Transverse colon (tissue), 3 donors: ENCODE data around the gene CNGA2.

ENCODE experiments used
- EP300 ChIP-seq: sonication (generic); formaldehyde crosslinking; IDR thresholded peaks from one replicate; pipeline ENCODE4 v1.6.1; 2017; ENCODE audit warnings: antibody characterized with exemption, low read depth
- POLR2A ChIP-seq: fragments of 450-650 bp; IDR thresholded peaks from one replicate; pipeline ENCODE4 v1.6.1; 2016; ENCODE audit warnings: antibody characterized with exemption, mild to moderate bottlenecking, moderate library complexity
- TF ChIP-seq, protein P1 (sequence below), 5 experiments: fragments of 200-600 bp in 3 of 5; fragments of 450-650 bp in 2 of 5; sonication (generic) in 3 of 5; IDR thresholded peaks; 1 replicate in 2 of 5; 2 replicates in 3 of 5; pipeline ENCODE4 v1.5.1; 2016 to 2017; ENCODE audit warnings: antibody characterized with exemption in 5 of 5, inconsistent platforms in 3 of 5, mild to moderate bottlenecking in 2 of 5, moderate library complexity in 1 of 5

GRCh38 chrX:151765026-151765425, 30.5 kb downstream of the CNGA2 start:
- TF ChIP-seq EP300 (no peak), POLR2A (no peak)
- TF ChIP-seq, protein P1, sequence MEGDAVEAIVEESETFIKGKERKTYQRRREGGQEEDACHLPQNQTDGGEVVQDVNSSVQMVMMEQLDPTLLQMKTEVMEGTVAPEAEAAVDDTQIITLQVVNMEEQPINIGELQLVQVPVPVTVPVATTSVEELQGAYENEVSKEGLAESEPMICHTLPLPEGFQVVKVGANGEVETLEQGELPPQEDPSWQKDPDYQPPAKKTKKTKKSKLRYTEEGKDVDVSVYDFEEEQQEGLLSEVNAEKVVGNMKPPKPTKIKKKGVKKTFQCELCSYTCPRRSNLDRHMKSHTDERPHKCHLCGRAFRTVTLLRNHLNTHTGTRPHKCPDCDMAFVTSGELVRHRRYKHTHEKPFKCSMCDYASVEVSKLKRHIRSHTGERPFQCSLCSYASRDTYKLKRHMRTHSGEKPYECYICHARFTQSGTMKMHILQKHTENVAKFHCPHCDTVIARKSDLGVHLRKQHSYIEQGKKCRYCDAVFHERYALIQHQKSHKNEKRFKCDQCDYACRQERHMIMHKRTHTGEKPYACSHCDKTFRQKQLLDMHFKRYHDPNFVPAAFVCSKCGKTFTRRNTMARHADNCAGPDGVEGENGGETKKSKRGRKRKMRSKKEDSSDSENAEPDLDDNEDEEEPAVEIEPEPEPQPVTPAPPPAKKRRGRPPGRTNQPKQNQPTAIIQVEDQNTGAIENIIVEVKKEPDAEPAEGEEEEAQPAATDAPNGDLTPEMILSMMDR (IDR thresholded peaks at IDR 0.05) = no peak
